ENCODE measurements around the gene ENAH.

GRCh38 chr1:225522588-225523262 lies 130.2 kb downstream of the ENAH start:
- no peak for TF ChIP-seq YY1 (IDR thresholded peaks at IDR 0.05; ENCODE audit: low read depth)
- TF ChIP-seq EGR1 (IDR thresholded peaks at IDR 0.05), result no peak
- TF ChIP-seq TAF1 (IDR thresholded peaks at IDR 0.05; ENCODE audit: low read depth), result no peak

All from Ishikawa (cell line).